HCT116 (cell line): Measurements from ENCODE around the gene MGST2. TPM values are rescaled to one million over a fixed set of nuclear protein-coding genes. Genes with fewer than 3 reads are reported as not detected.

ENCODE experiments used
- ATAC-seq: fragments of 200-7000 bp; cut with Tn5 transposase; 2 replicates; pipeline ENCODE4 v1.9.1; 2020; ENCODE audit warnings: mild to moderate bottlenecking, moderate library complexity
- BruUV-seq: library from RNA; stranded (reverse); fragments of 400-500 nt; replicated peaks from 2 replicates; lab custom pipeline; 2021; lab: Mats Ljungman, UMichigan
- CTCF ChIA-PET: fragments of 300-600 bp; sonication (Branson Sonifier 250); formaldehyde crosslinking; loops from one replicate; lab custom pipeline; 2021; ENCODE audit warnings: antibody characterized with exemption; lab: Charles Lee
- POLR2A ChIA-PET: fragments of 300-600, 350-600 bp; sonication (Branson Sonifier 250); formaldehyde crosslinking; loops from one replicate; lab custom pipeline; 2021; ENCODE audit warnings: antibody characterized with exemption; lab: Charles Lee
- RAD21 ChIA-PET, 2 experiments: fragments of 300-600 bp; sonication (Branson Sonifier 250); formaldehyde crosslinking; loops; one replicate each; lab custom pipeline; 2023; ENCODE audit warnings: low total read pairs in 2 of 2; ENCODE audit not compliant: uncharacterized antibody in 2 of 2, unreplicated experiment in 2 of 2, low non-redundant PET in 1 of 2; lab: Charles Lee
- DNase-seq: peaks from one replicate; pipeline ENCODE4 v3.0.0-alpha.2; 2010; ENCODE audit warnings: low read depth, low spot score
- H2AFZ ChIP-seq: fragments of 200-600 bp; shearing (Covaris generic), sonication (generic); 2 replicates; pipeline ENCODE4 v1.6.1; 2017; ENCODE audit warnings: low read depth, mixed run types, mixed read lengths, antibody characterized with exemption, low read length; ENCODE audit not compliant: poor library complexity, severe bottlenecking
- H3K27ac ChIP-seq: 2 replicates; pipeline ENCODE4 v1.5.1; 2012; ENCODE audit warnings: low read depth, low read length
- H3K27me3 ChIP-seq: fragments of 200-600 bp; sonication (generic); 2 replicates; pipeline ENCODE4 v1.6.1; 2016; ENCODE audit warnings: mixed run types, low read length, mixed read lengths; ENCODE audit not compliant: insufficient read depth
- H3K36me3 ChIP-seq, 2 experiments: fragments of 200-500 bp in 1 of 2; fragments of 200-600 bp in 1 of 2; sonication (Bioruptor generic) in 1 of 2; sonication (generic) in 1 of 2; 2 replicates each; pipeline versions ENCODE4 v1.5.1 to v1.6.1; 2014 to 2016; ENCODE audit warnings: low read length in 2 of 2, inconsistent platforms in 1 of 2, mixed read lengths in 1 of 2, mixed run types in 1 of 2; ENCODE audit not compliant: insufficient read depth in 2 of 2, control insufficient read depth in 1 of 2
- H3K4me1 ChIP-seq, 2 experiments: fragments of 200-600 bp in 1 of 2; sonication (generic) in 1 of 2; 2 replicates each; pipeline versions ENCODE4 v1.5.1 to v1.6.1; 2012 to 2017; ENCODE audit warnings: low read length in 2 of 2, inconsistent platforms in 1 of 2, mild to moderate bottlenecking in 1 of 2, mixed read lengths in 1 of 2, mixed run types in 1 of 2, moderate library complexity in 1 of 2; ENCODE audit not compliant: insufficient read depth in 2 of 2, control insufficient read depth in 1 of 2
- H3K4me2 ChIP-seq: fragments of 200-600 bp; sonication (generic); 2 replicates; pipeline ENCODE4 v1.6.1; 2017; ENCODE audit warnings: mixed run types, low read length, mixed read lengths
- H3K4me3 ChIP-seq, 2 experiments: fragments of 200-600 bp in 1 of 2; sonication (generic) in 1 of 2; replicated peaks in 1 of 2; 2 replicates each; pipeline ENCODE4 v1.5.1; 2011 to 2016; ENCODE audit warnings: low read length in 2 of 2, control low read depth in 1 of 2, low read depth in 1 of 2, mild to moderate bottlenecking in 1 of 2, mixed read lengths in 1 of 2, mixed run types in 1 of 2
- H3K79me2 ChIP-seq: fragments of 200-600 bp; sonication (generic); 2 replicates; pipeline ENCODE4 v1.6.1; 2017; ENCODE audit warnings: mild to moderate bottlenecking, mixed run types, low read length, moderate library complexity, mixed read lengths; ENCODE audit not compliant: insufficient read depth
- H3K9ac ChIP-seq: fragments of 200-600 bp; sonication (generic); 2 replicates; pipeline ENCODE4 v1.6.1; 2016; ENCODE audit warnings: low read length, mixed read lengths
- H3K9me2 ChIP-seq: fragments of 200-600 bp; sonication (generic), shearing (Covaris generic); 2 replicates; pipeline ENCODE4 v1.6.1; 2017; ENCODE audit warnings: mixed run types, mild to moderate bottlenecking, moderate library complexity; ENCODE audit not compliant: insufficient read depth
- H3K9me3 ChIP-seq, 2 experiments: fragments of 200-500 bp in 1 of 2; fragments of 200-600 bp in 1 of 2; sonication (Bioruptor generic) in 1 of 2; sonication (generic) in 1 of 2; 2 replicates each; pipeline ENCODE4 v1.6.1; 2014 to 2017; ENCODE audit warnings: low read length in 2 of 2, mixed read lengths in 2 of 2, inconsistent platforms in 1 of 2, low read depth in 1 of 2, mild to moderate bottlenecking in 1 of 2, mixed run types in 1 of 2, moderate library complexity in 1 of 2; ENCODE audit not compliant: control insufficient read depth in 1 of 2, insufficient read depth in 1 of 2
- H4K20me1 ChIP-seq: fragments of 200-600 bp; sonication (generic), shearing (Covaris generic); 2 replicates; pipeline ENCODE4 v1.6.1; 2017; ENCODE audit warnings: mixed run types, mild to moderate bottlenecking, moderate library complexity; ENCODE audit not compliant: insufficient read depth
- ATF3 ChIP-seq: IDR thresholded peaks from 2 replicates; pipeline ENCODE4 v1.6.1; 2012
- EGR1 ChIP-seq: IDR thresholded peaks from 2 replicates; pipeline ENCODE4 v1.6.1; 2012; ENCODE audit warnings: low read depth
- EZH2phosphoT487 ChIP-seq: fragments of 200-600 bp; IDR thresholded peaks from 2 replicates; pipeline ENCODE4 v1.6.1; 2018; ENCODE audit warnings: antibody characterized with exemption, borderline replicate concordance
- JUND ChIP-seq: IDR thresholded peaks from 2 replicates; pipeline ENCODE4 v1.6.1; 2012
- SRF ChIP-seq: IDR thresholded peaks from 2 replicates; pipeline ENCODE4 v1.6.1; 2012; ENCODE audit warnings: low read depth
- TCF7L2 ChIP-seq: IDR thresholded peaks from 2 replicates; pipeline ENCODE4 v1.7.0; 2011; ENCODE audit warnings: borderline replicate concordance, inconsistent platforms; ENCODE audit not compliant: insufficient read depth, insufficient read length; ENCODE audit errors: extremely low read depth
- ZBTB33 ChIP-seq: IDR thresholded peaks from 2 replicates; pipeline ENCODE4 v1.6.1; 2011; ENCODE audit warnings: mild to moderate bottlenecking, low read length, moderate library complexity; ENCODE audit not compliant: insufficient replicate concordance; ENCODE audit errors: extremely low read depth
- ZFX ChIP-seq: fragments of 450-650 bp; IDR thresholded peaks from 2 replicates; pipeline ENCODE4 v1.6.1; 2017
- intact Hi-C: fragments of 100-400 bp; cut with micrococcal nuclease; formaldehyde crosslinking; loops from 2 replicates; pipeline ENCODE4 v1.10.0; 2022
- total RNA-seq: library from RNA; stranded (reverse); gene quantifications from one replicate; pipeline ENCODE4 v1.2.1, GENCODE V29; 2021; ENCODE audit not compliant: unreplicated experiment

MGST2 gene
- total RNA-seq, 1 experiment from 2014 or later, result 24.3 TPM

DNA sequence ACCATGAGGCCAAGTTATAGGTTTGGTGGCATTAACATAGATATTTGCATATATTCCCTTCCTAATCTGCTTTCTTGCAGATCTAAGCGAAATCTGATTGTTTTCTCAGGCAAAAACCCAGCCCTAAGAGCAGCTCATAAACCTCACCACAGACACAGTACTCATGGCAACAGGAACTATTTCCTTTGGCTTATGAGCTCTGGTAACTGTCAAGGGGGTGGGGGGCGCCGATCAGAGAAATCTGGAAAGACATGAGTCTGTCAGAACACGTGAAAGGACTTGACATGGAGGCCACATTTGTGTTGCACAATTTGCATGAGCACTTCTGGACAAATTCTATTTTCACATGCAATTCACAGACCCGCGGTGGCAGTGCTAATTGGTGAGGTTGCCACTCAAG is 83.7 kb downstream of the MGST2 start:
- Histone ChIP-seq H2AFZ (no peak overlapping the region), H3K9ac (no peak overlapping the region), H3K4me3 (no peak overlapping the region), H4K20me1 (no peaks in the 10 kb centered on the region), H3K9me2 (no peaks in the 10 kb centered on the region), H3K4me2 (no peak overlapping the region), H3K79me2 (no peaks in the 10 kb centered on the region), H3K27ac (no peak overlapping the region), H3K36me3 (no peaks in the 10 kb centered on the region), H3K4me1 (no peaks in the 10 kb centered on the region), H3K9me3 (no peaks in the 10 kb centered on the region), H3K27me3 (no peaks in the 10 kb centered on the region)
- CTCF ChIA-PET, result no interaction called here
- RAD21 ChIA-PET, result no interaction called here
- no peak for ATAC-seq
- no peak for DNase-seq
- no peak for TF ChIP-seq EZH2phosphoT487
- no peak for TF ChIP-seq ATF3
- no peak for TF ChIP-seq ZFX
- no peak for TF ChIP-seq SRF
- TF ChIP-seq ZBTB33, result no peak
- no peak for TF ChIP-seq EGR1
- TF ChIP-seq TCF7L2, result no peak
- no peak for TF ChIP-seq JUND
- BruUV-seq, result no TSS peak
- POLR2A ChIA-PET, result no interaction called here
- intact Hi-C loops, result no loop called here
